HG03575 (cell line): ENCODE data around the gene PPAN.

Experiments used
- ATAC-seq: cut with Tn5 transposase; IDR thresholded peaks from one replicate; pipeline ENCODE4 v1.9.1; 2021; ENCODE audit not compliant: unreplicated experiment, insufficient number of reproducible peaks, low FRiP score; ENCODE audit errors: extremely low read depth

The PPAN gene

GRCh38 chr19:10135551-10136334 lies 29.6 kb downstream of the PPAN start:
- ATAC-seq = no peak

GRCh38 chr19:10136936-10137335 lies 30.8 kb downstream of the PPAN start:
- no peak for ATAC-seq

- no peak for ATAC-seq
These were observed 31.9 kb downstream of the PPAN start for GRCh38 chr19:10137751-10138682.

GRCh38 chr19:10138879-10139795 lies 33.0 kb downstream of the PPAN start:
- ATAC-seq = no peak

GRCh38 chr19:10139952-10140351 lies 33.8 kb downstream of the PPAN start:
- ATAC-seq = no peak

GRCh38 chr19:10141479-10141878 lies 35.3 kb downstream of the PPAN start:
- ATAC-seq = no peak

GRCh38 chr19:10141973-10142372 lies 35.8 kb downstream of the PPAN start:
- no peak for ATAC-seq

GRCh38 chr19:10142701-10143375 lies 36.7 kb downstream of the PPAN start:
- no peak for ATAC-seq

GRCh38 chr19:10143681-10144080 lies 37.5 kb downstream of the PPAN start:
- no peak for ATAC-seq

GRCh38 chr19:10144361-10144760 lies 38.2 kb downstream of the PPAN start:
- no peak for ATAC-seq

- no peak for ATAC-seq
These were observed 38.9 kb downstream of the PPAN start for GRCh38 chr19:10145031-10145430.

- ATAC-seq = no peak
These were observed 40.0 kb downstream of the PPAN start for GRCh38 chr19:10146142-10146541.

GRCh38 chr19:10149427-10149826 lies 43.3 kb downstream of the PPAN start:
- ATAC-seq = no peak

- ATAC-seq = no peak
These were observed 45.4 kb downstream of the PPAN start for GRCh38 chr19:10151521-10151920.

GRCh38 chr19:10152100-10152499 lies 45.9 kb downstream of the PPAN start:
- no peak for ATAC-seq

GRCh38 chr19:10155839-10156238 lies 49.7 kb downstream of the PPAN start:
- no peak for ATAC-seq

GRCh38 chr19:10158071-10158470 lies 51.9 kb downstream of the PPAN start:
- no peak for ATAC-seq

GRCh38 chr19:10158485-10158884 lies 52.3 kb downstream of the PPAN start:
- no peak for ATAC-seq

- ATAC-seq = no peak
These were observed 53.4 kb downstream of the PPAN start for GRCh38 chr19:10159610-10160009.
